ENCODE measurements around the gene PLB1. TPM values are rescaled to one million over a fixed set of nuclear protein-coding genes. Genes with fewer than 3 reads are reported as not detected.

PLB1 gene
- total and polyA plus RNA-seq, 2 donors (not counting 1 experiment from before 2014, with no cell fraction given) = 0.25 to 0.51 TPM

- Histone ChIP-seq H3K4me3 (ENCODE audit: control extremely low read depth in 1 of 5, extremely low read depth in 1 of 5, insufficient read depth in 1 of 5, low read depth in 2 of 5, low read length in 4 of 5) (no peak overlapping the region), H3K4me2 (replicated peaks; ENCODE audit: low read depth, low read length, poor library complexity, severe bottlenecking) (no peak overlapping the region), H3K79me2 (ENCODE audit: control insufficient read depth, insufficient read depth, low read length) (no peaks in the 10 kb centered on the region), H3K36me3 (replicated peaks in 1 of 2; ENCODE audit: control extremely low read depth in 1 of 2, control insufficient read depth in 1 of 2, extremely low read depth in 1 of 2, insufficient read depth in 2 of 2, low read length in 1 of 2) (no peaks in the 10 kb centered on the region), H3K9me3 (ENCODE audit: control extremely low read depth in 1 of 3, control insufficient read depth in 2 of 3, insufficient read depth in 1 of 3, low read length in 2 of 3) (no peaks in the 10 kb centered on the region), H2AFZ (ENCODE audit: insufficient read depth, low read depth, low read length, poor library complexity, severe bottlenecking) (no peak overlapping the region), H3K27me3 (replicated peaks in 1 of 4; ENCODE audit: control extremely low read depth in 1 of 4, control insufficient read depth in 3 of 4, insufficient read depth in 4 of 4, low read length in 3 of 4) (peaks cover 0 to 5% (median 0%) of the 10 kb centered on the region in 4 experiments), H3K4me1 (ENCODE audit: control insufficient read depth in 2 of 2, insufficient read depth in 2 of 2, low read length in 2 of 2) (no peaks in the 10 kb centered on the region), H3K27ac (ENCODE audit: low read length in 2 of 2) (no peak overlapping the region), H4K20me1 (ENCODE audit: control insufficient read depth, insufficient read depth, low read length, poor library complexity, severe bottlenecking) (no peaks in the 10 kb centered on the region), H3K9ac (ENCODE audit: low read length) (no peak overlapping the region)
- no peak for ATAC-seq (ENCODE audit: low read depth)
- ChIA-PET CTCF (no interaction called here), POLR2A (no interaction called here)
- Mint-ChIP-seq H3K4me1 (peaks cover 1% of the 10 kb centered on the region), H3K9me3 (ENCODE audit: insufficient read depth) (no peaks in the 10 kb centered on the region), H3K27ac (no peak overlapping the region), H3K4me3 (no peak overlapping the region), H3K27me3 (peaks cover 19% of the 10 kb centered on the region)
- TF ChIP-seq EZH2 (IDR thresholded peaks at IDR 0.05; ENCODE audit: borderline replicate concordance, insufficient read depth, low read depth, low read length, poor library complexity, severe bottlenecking) = no peak
- TF ChIP-seq, protein P1, sequence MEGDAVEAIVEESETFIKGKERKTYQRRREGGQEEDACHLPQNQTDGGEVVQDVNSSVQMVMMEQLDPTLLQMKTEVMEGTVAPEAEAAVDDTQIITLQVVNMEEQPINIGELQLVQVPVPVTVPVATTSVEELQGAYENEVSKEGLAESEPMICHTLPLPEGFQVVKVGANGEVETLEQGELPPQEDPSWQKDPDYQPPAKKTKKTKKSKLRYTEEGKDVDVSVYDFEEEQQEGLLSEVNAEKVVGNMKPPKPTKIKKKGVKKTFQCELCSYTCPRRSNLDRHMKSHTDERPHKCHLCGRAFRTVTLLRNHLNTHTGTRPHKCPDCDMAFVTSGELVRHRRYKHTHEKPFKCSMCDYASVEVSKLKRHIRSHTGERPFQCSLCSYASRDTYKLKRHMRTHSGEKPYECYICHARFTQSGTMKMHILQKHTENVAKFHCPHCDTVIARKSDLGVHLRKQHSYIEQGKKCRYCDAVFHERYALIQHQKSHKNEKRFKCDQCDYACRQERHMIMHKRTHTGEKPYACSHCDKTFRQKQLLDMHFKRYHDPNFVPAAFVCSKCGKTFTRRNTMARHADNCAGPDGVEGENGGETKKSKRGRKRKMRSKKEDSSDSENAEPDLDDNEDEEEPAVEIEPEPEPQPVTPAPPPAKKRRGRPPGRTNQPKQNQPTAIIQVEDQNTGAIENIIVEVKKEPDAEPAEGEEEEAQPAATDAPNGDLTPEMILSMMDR (IDR thresholded peaks at IDR 0.05) = no peak
- WGBS (ENCODE audit: insufficient coverage) = 100% methylated on average over 5 of the region's 5 CpGs
- no peak for DNase-seq
- intact Hi-C loops (cut with micrococcal nuclease) = no loop called here
These were observed 48.1 kb downstream of the PLB1 start for GRCh38 chr2:28544036-28544346.

DNA sequence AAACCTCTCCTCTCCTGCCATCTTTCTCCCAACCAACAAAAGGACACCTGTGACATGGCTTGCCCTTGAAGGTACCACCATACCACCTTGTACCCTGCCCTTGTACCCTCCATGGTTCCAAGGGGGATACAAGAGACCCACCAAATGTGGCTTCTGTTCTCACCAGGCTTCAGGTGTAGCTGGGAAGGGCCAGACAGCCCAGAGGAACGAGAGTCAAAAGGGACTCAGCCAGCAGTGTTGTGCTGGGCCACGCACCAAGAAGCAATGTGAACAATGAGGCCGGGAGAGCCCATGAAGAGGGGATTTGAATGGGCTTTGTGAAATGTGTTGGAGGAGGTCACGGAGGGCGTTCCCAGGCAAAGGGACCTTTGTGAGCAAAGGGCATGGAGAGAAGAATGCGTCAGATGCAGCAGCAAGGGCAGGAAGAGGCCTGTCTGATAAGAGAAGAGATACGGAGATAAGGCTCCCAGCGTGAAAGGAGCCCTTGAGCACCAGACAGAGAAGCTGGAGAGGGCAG, 48.6 kb downstream of the PLB1 start:
- Mint-ChIP-seq H3K4me1 (no peaks in the 10 kb centered on the region), H3K9me3 (ENCODE audit: insufficient read depth) (no peaks in the 10 kb centered on the region), H3K27me3 (peaks cover 17% of the 10 kb centered on the region), H3K27ac (no peak overlapping the region), H3K4me3 (no peak overlapping the region)
- H4K20me1 ChIP-seq (ENCODE audit: control insufficient read depth, insufficient read depth, low read length, poor library complexity, severe bottlenecking) = no peaks in the 10 kb centered on the region
- ATAC-seq (ENCODE audit: low read depth) = no peak
- no peak overlapping the region for H3K9ac ChIP-seq (ENCODE audit: low read length)
- DNase-seq = no peak
- H3K9me3 ChIP-seq (ENCODE audit: control extremely low read depth in 1 of 3, control insufficient read depth in 2 of 3, insufficient read depth in 1 of 3, low read length in 2 of 3) = no peaks in the 10 kb centered on the region
- 80% methylated on average over 6 of the region's 8 CpGs for WGBS (ENCODE audit: insufficient coverage)
- intact Hi-C loops (cut with micrococcal nuclease) = no loop called here
- TF ChIP-seq, protein P1 (IDR thresholded peaks at IDR 0.05) = no peak
- TF ChIP-seq EZH2 (IDR thresholded peaks at IDR 0.05; ENCODE audit: borderline replicate concordance, insufficient read depth, low read depth, low read length, poor library complexity, severe bottlenecking) = no peak
- no peak overlapping the region for H3K27ac ChIP-seq (ENCODE audit: low read length in 2 of 2)
- no peaks in the 10 kb centered on the region for H3K36me3 ChIP-seq (replicated peaks in 1 of 2; ENCODE audit: control extremely low read depth in 1 of 2, control insufficient read depth in 1 of 2, extremely low read depth in 1 of 2, insufficient read depth in 2 of 2, low read length in 1 of 2)
- ChIA-PET CTCF (no interaction called here), POLR2A (no interaction called here)
- H3K4me2 ChIP-seq (replicated peaks; ENCODE audit: low read depth, low read length, poor library complexity, severe bottlenecking) = no peak overlapping the region
- H2AFZ ChIP-seq (ENCODE audit: insufficient read depth, low read depth, low read length, poor library complexity, severe bottlenecking) = no peak overlapping the region
- H3K27me3 ChIP-seq (replicated peaks in 1 of 4; ENCODE audit: control extremely low read depth in 1 of 4, control insufficient read depth in 3 of 4, insufficient read depth in 4 of 4, low read length in 3 of 4) = peaks cover 0 to 5% (median 0%) of the 10 kb centered on the region in 4 experiments
- no peak overlapping the region for H3K4me3 ChIP-seq (ENCODE audit: control extremely low read depth in 1 of 5, extremely low read depth in 1 of 5, insufficient read depth in 1 of 5, low read depth in 2 of 5, low read length in 4 of 5)
- H3K4me1 ChIP-seq (ENCODE audit: control insufficient read depth in 2 of 2, insufficient read depth in 2 of 2, low read length in 2 of 2) = no peaks in the 10 kb centered on the region
- H3K79me2 ChIP-seq (ENCODE audit: control insufficient read depth, insufficient read depth, low read length) = no peaks in the 10 kb centered on the region
